Thymus (tissue), 11 donors: ENCODE measurements around the gene RPL27. TPM values are rescaled to one million over a fixed set of nuclear protein-coding genes. Genes with fewer than 3 reads are reported as not detected.
"Not testable (repeated sequence)": the region's sequence is repeated elsewhere in the genome, so short reads cannot be mapped to it uniquely, and the experiment has no call there.

Source experiments
- DNase-seq, 9 donors: peaks; one replicate each; pipeline ENCODE4 v3.0.0-alpha.2; 2013; ENCODE audit warnings: low spot score in 9 of 9, low read depth in 6 of 9, missing footprints in 1 of 9
- H3K27ac ChIP-seq, 2 donors: one replicate each; pipeline ENCODE4 v1.5.1; 2013; ENCODE audit warnings: control low read depth in 1 of 2, low read depth in 1 of 2, low read length in 1 of 2, mild to moderate bottlenecking in 1 of 2, moderate library complexity in 1 of 2
- H3K27me3 ChIP-seq, 2 donors: one replicate each; pipeline ENCODE4 v1.5.1; 2013; ENCODE audit warnings: low read length in 1 of 2; ENCODE audit not compliant: control insufficient read depth in 2 of 2, insufficient read depth in 1 of 2
- H3K36me3 ChIP-seq, 2 donors: one replicate each; pipeline ENCODE4 v1.5.1; 2013; ENCODE audit warnings: low read length in 1 of 2, mild to moderate bottlenecking in 1 of 2, moderate library complexity in 1 of 2; ENCODE audit not compliant: control insufficient read depth in 2 of 2, insufficient read depth in 2 of 2
- H3K4me1 ChIP-seq, 2 donors: one replicate each; pipeline ENCODE4 v1.5.1; 2013; ENCODE audit warnings: low read length in 2 of 2; ENCODE audit not compliant: control insufficient read depth in 2 of 2, insufficient read depth in 2 of 2
- H3K4me3 ChIP-seq, 2 donors: one replicate each; pipeline ENCODE4 v1.5.1; 2013; ENCODE audit warnings: low read length in 2 of 2, control low read depth in 1 of 2, mild to moderate bottlenecking in 1 of 2
- H3K9me3 ChIP-seq, 2 donors: one replicate each; pipeline ENCODE4 v1.5.1; 2013; ENCODE audit warnings: low read length in 1 of 2, mild to moderate bottlenecking in 1 of 2; ENCODE audit not compliant: control insufficient read depth in 2 of 2, insufficient read depth in 1 of 2
- WGBS: extraction: QIAGEN DNeasy Blood & Tissue Kit; methylation state at CpG from one replicate; pipeline ENCODE4 v1.1.7; 2013; 5-methylcytosine and 5-hydroxymethylcytosine counted together
- polyA plus RNA-seq: library from polyadenylated mRNA; stranded (reverse); fragments of 200-250 nt; gene quantifications from one replicate; pipeline ENCODE4 v1.2.3, GENCODE V29; 2013
- total RNA-seq: library from RNA; stranded (reverse); fragments of 120-200 nt; gene quantifications from one replicate; pipeline ENCODE4 v1.2.4, GENCODE V29; 2013
- donor health status: healthy.

The RPL27 gene
- total and polyA plus RNA-seq, 2 donors: 2,182 to 4,515 TPM

- no peak for DNase-seq
- Histone ChIP-seq H3K27ac (no peak overlapping the region), H3K36me3 (no peaks in the 10 kb centered on the region), H3K9me3 (no peaks in the 10 kb centered on the region), H3K4me1 (no peaks in the 10 kb centered on the region), H3K4me3 (no peak overlapping the region), H3K27me3 (no peaks in the 10 kb centered on the region)
- WGBS: 73% methylated on average over 5 of the region's 5 CpGs
Observed at GRCh38 chr17:42969001-42969581, 29.1 kb upstream of the RPL27 start.

GRCh38 chr17:42971589-42971988, 26.6 kb upstream of the RPL27 start:
- Histone ChIP-seq H3K27ac (no peak overlapping the region), H3K4me3 (no peak overlapping the region), H3K9me3 (no peaks in the 10 kb centered on the region), H3K27me3 (no peaks in the 10 kb centered on the region), H3K36me3 (no peaks in the 10 kb centered on the region), H3K4me1 (no peaks in the 10 kb centered on the region)
- 99% methylated on average over 5 of the region's 5 CpGs for WGBS
- DNase-seq: no peak

GRCh38 chr17:42973323-42973722, 24.9 kb upstream of the RPL27 start:
- not testable (repeated sequence) for H3K9me3 ChIP-seq, DNase-seq, H3K27me3 ChIP-seq, H3K36me3 ChIP-seq, H3K4me1 ChIP-seq, H3K27ac ChIP-seq, H3K4me3 ChIP-seq
- WGBS: 97% methylated on average over 11 of the region's 18 CpGs

- H3K4me1 ChIP-seq: peaks cover 3 to 12% of the 10 kb centered on the region in 2 donors
- 70% methylated on average over 2 of the region's 2 CpGs for WGBS
- no peak overlapping the region for H3K4me3 ChIP-seq
- H3K27me3 ChIP-seq: no peaks in the 10 kb centered on the region
- H3K9me3 ChIP-seq: no peaks in the 10 kb centered on the region
- DNase-seq: no peak
- H3K27ac ChIP-seq: no peak overlapping the region
- no peaks in the 10 kb centered on the region for H3K36me3 ChIP-seq
Observed at GRCh38 chr17:42975265-42975664, 23.0 kb upstream of the RPL27 start.

GRCh38 chr17:42975701-42976100, 22.5 kb upstream of the RPL27 start:
- H3K4me3 ChIP-seq, H3K36me3 ChIP-seq, H3K27me3 ChIP-seq, DNase-seq, H3K27ac ChIP-seq, H3K9me3 ChIP-seq: not testable (repeated sequence)
- H3K4me1 ChIP-seq: peaks cover 3 to 13% of the 10 kb centered on the region in 2 donors
- 93% methylated on average over 16 of the region's 16 CpGs for WGBS

- Histone ChIP-seq H3K27ac (peak within 1 kb of the TSS; percentile 86 to 93), H3K4me3 (peak within 1 kb of the TSS; percentile 85 to 97), H3K4me1 (peaks cover 14 to 26% of the 10 kb centered on the region in 2 donors), H3K27me3 (no peaks in the 10 kb centered on the region), H3K36me3 (peaks cover 0 to 5% of the 10 kb centered on the region in 2 donors), H3K9me3 (peaks cover 0 to 4% of the 10 kb centered on the region in 2 donors)
- DNase-seq: peak in 3 of 9 donors; percentile 14 to 38 (median 36)
- WGBS: 39% methylated on average over 21 of the region's 21 CpGs
Observed at GRCh38 chr17:42979511-42980273, 18.5 kb upstream of the RPL27 start, which contains the start of gene PTGES3L. PTGES3L (minus strand) TSS chr17:42980080; CDS start chr17:42980053, 27 bp downstream.

- Histone ChIP-seq H3K27ac (peak within 1 kb of the TSS; percentile 86 to 93), H3K4me3 (peak within 1 kb of the TSS; percentile 85 to 97), H3K36me3 (peaks cover 4 to 9% of the 10 kb centered on the region in 2 donors), H3K9me3 (peaks cover 0 to 4% of the 10 kb centered on the region in 2 donors), H3K27me3 (no peaks in the 10 kb centered on the region), H3K4me1 (peaks cover 14 to 26% of the 10 kb centered on the region in 2 donors)
- WGBS: under 1% methylated on average over 39 of the region's 39 CpGs
- DNase-seq: peak; percentile 71 to 94 (median 86)
Observed at GRCh38 chr17:42980274-42980765, 17.9 kb upstream of the RPL27 start, which contains the start of gene RUNDC1. RUNDC1 (plus strand) TSS chr17:42980565; CDS start chr17:42980577, 12 bp downstream.

- peak overlapping the region; percentile 85 to 97 for H3K4me3 ChIP-seq
- H3K4me1 ChIP-seq: peaks cover 14 to 26% of the 10 kb centered on the region in 2 donors
- H3K36me3 ChIP-seq: peaks cover 6 to 15% of the 10 kb centered on the region in 2 donors
- H3K27ac ChIP-seq: peak overlapping the region; percentile 86 to 93
- H3K27me3 ChIP-seq: no peaks in the 10 kb centered on the region
- DNase-seq: peak in 6 of 9 donors; percentile 30 to 66 (median 40)
- under 1% methylated on average over 67 of the region's 67 CpGs for WGBS
- H3K9me3 ChIP-seq: peaks cover 0 to 4% of the 10 kb centered on the region in 2 donors
Observed at GRCh38 chr17:42980766-42981397, 17.3 kb upstream of the RPL27 start.

GRCh38 chr17:42982266-42982665, 16.0 kb upstream of the RPL27 start:
- Histone ChIP-seq H3K9me3 (peaks cover 0 to 4% of the 10 kb centered on the region in 2 donors), H3K4me3 (no peak overlapping the region), H3K36me3 (peaks cover 19 to 26% of the 10 kb centered on the region in 2 donors), H3K4me1 (peaks cover 14 to 26% of the 10 kb centered on the region in 2 donors), H3K27ac (no peak overlapping the region), H3K27me3 (no peaks in the 10 kb centered on the region)
- DNase-seq: no peak
